Smooth muscle cell (in vitro differentiated cells): ENCODE measurements around the gene CAMKMT. TPM values are rescaled to one million over a fixed set of nuclear protein-coding genes. Genes with fewer than 3 reads are reported as not detected.

Experiments
- DNase-seq: peaks from one replicate; lab custom pipeline; 2025; ENCODE audit not compliant: unreplicated experiment; lab: John Stamatoyannopoulos, UW
- H2AFZ ChIP-seq: fragments of 200-600 bp; sonication (generic); 2 replicates; pipeline ENCODE4 v1.6.0; 2016; ENCODE audit warnings: antibody characterized with exemption, low read depth, mild to moderate bottlenecking
- H3F3A ChIP-seq: fragments of 200-600 bp; sonication (generic); 2 replicates; pipeline ENCODE4 v1.6.0; 2017; ENCODE audit warnings: antibody characterized with exemption, low read depth
- H3K27ac ChIP-seq: fragments of 200-600 bp; sonication (generic); 2 replicates; pipeline ENCODE4 v1.5.1; 2016; ENCODE audit warnings: low read depth, mild to moderate bottlenecking
- H3K27me3 ChIP-seq: fragments of 200-600 bp; sonication (generic); 2 replicates; pipeline ENCODE4 v1.6.1; 2016; ENCODE audit warnings: low read depth, mild to moderate bottlenecking
- H3K36me3 ChIP-seq: fragments of 200-600 bp; sonication (generic); 2 replicates; pipeline ENCODE4 v1.5.1; 2016; ENCODE audit warnings: low read depth
- H3K4me1 ChIP-seq: fragments of 200-600 bp; sonication (generic); 2 replicates; pipeline ENCODE4 v1.5.1; 2016; ENCODE audit warnings: low read depth
- H3K4me2 ChIP-seq: fragments of 200-600 bp; sonication (generic); 2 replicates; pipeline ENCODE4 v1.6.0; 2016; ENCODE audit warnings: mild to moderate bottlenecking
- H3K4me3 ChIP-seq: fragments of 200-600 bp; sonication (generic); 2 replicates; pipeline ENCODE4 v1.5.1; 2016; ENCODE audit warnings: mild to moderate bottlenecking
- H3K79me2 ChIP-seq: fragments of 200-600 bp; sonication (generic); 2 replicates; pipeline ENCODE4 v1.6.0; 2016; ENCODE audit warnings: low read depth, mild to moderate bottlenecking
- H3K9ac ChIP-seq: fragments of 200-600 bp; sonication (generic); 2 replicates; pipeline ENCODE4 v1.6.0; 2016; ENCODE audit warnings: low read depth
- H3K9me3 ChIP-seq: fragments of 200-600 bp; sonication (generic); replicated peaks from 2 replicates; pipeline ENCODE4 v1.5.1; 2016; ENCODE audit warnings: low read depth
- H4K20me1 ChIP-seq: fragments of 200-600 bp; sonication (generic); 2 replicates; pipeline ENCODE4 v1.6.0; 2016; ENCODE audit warnings: low read depth
- WGBS: methylation state at CpG from one replicate; pipeline ENCODE4 v1.1.7; 2016; ENCODE audit warnings: low lambda C conversion rate; 5-methylcytosine and 5-hydroxymethylcytosine counted together
- polyA plus RNA-seq: library from polyadenylated mRNA; unstranded; fragments of >200 nt; fragmentation: Nextera tagmentation; extraction: Ambion mirVana; gene quantifications from 2 replicates; pipeline ENCODE4 v1.2.1, GENCODE V29; 2016
- total RNA-seq: library from RNA; depleted of rRNA; stranded (reverse); fragments of >200 nt; gene quantifications from 2 replicates; pipeline ENCODE4 v1.2.3, GENCODE V29; 2014
- TF ChIP-seq, protein P1 (sequence below): fragments of 200-600 bp; sonication (generic); IDR thresholded peaks from 2 replicates; pipeline ENCODE4 v1.5.1; 2017; ENCODE audit warnings: borderline replicate concordance, mild to moderate bottlenecking, antibody characterized with exemption; ENCODE audit not compliant: insufficient read depth, poor library complexity, severe bottlenecking

CAMKMT gene
- total and polyA plus RNA-seq, 2 experiments from 2014 or later: 7.2 to 7.6 TPM

- WGBS: 84% methylated on average over 5 of the region's 5 CpGs
These were observed 310.2 kb downstream of the CAMKMT start for GRCh38 chr2:44671916-44672315.

GRCh38 chr2:44672431-44672830 is 310.7 kb downstream of the CAMKMT start:
- Histone ChIP-seq H3K36me3 (no peaks in the 10 kb centered on the region), H3K27ac (no peak overlapping the region), H3K27me3 (peaks cover 32% of the 10 kb centered on the region), H3K4me1 (peaks cover 26% of the 10 kb centered on the region), H3K9ac (no peak overlapping the region), H3K79me2 (no peaks in the 10 kb centered on the region), H3K4me3 (no peak overlapping the region), H4K20me1 (no peaks in the 10 kb centered on the region), H2AFZ (no peak overlapping the region), H3K4me2 (no peak overlapping the region), H3K9me3 (no peaks in the 10 kb centered on the region), H3F3A (no peaks in the 10 kb centered on the region)
- WGBS: 79% methylated on average over 1 of the region's 1 CpG
- no peak for DNase-seq
- TF ChIP-seq, protein P1, sequence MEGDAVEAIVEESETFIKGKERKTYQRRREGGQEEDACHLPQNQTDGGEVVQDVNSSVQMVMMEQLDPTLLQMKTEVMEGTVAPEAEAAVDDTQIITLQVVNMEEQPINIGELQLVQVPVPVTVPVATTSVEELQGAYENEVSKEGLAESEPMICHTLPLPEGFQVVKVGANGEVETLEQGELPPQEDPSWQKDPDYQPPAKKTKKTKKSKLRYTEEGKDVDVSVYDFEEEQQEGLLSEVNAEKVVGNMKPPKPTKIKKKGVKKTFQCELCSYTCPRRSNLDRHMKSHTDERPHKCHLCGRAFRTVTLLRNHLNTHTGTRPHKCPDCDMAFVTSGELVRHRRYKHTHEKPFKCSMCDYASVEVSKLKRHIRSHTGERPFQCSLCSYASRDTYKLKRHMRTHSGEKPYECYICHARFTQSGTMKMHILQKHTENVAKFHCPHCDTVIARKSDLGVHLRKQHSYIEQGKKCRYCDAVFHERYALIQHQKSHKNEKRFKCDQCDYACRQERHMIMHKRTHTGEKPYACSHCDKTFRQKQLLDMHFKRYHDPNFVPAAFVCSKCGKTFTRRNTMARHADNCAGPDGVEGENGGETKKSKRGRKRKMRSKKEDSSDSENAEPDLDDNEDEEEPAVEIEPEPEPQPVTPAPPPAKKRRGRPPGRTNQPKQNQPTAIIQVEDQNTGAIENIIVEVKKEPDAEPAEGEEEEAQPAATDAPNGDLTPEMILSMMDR: no peak

More at GRCh38 chr2:44671916-44672315, 310.2 kb downstream of the CAMKMT start:
- H3K27ac ChIP-seq: no peak overlapping the region
- H3F3A ChIP-seq: no peaks in the 10 kb centered on the region
- H3K27me3 ChIP-seq: peaks cover 32% of the 10 kb centered on the region
- no peaks in the 10 kb centered on the region for H3K36me3 ChIP-seq
- no peaks in the 10 kb centered on the region for H4K20me1 ChIP-seq
- no peak overlapping the region for H3K4me2 ChIP-seq
- no peaks in the 10 kb centered on the region for H3K9me3 ChIP-seq
- no peaks in the 10 kb centered on the region for H3K79me2 ChIP-seq
- no peak overlapping the region for H2AFZ ChIP-seq
- H3K9ac ChIP-seq: no peak overlapping the region
- TF ChIP-seq, protein P1: no peak
- DNase-seq: no peak
- peaks cover 26% of the 10 kb centered on the region for H3K4me1 ChIP-seq
- H3K4me3 ChIP-seq: no peak overlapping the region

- Histone ChIP-seq H3F3A (no peaks in the 10 kb centered on the region), H3K4me1 (peaks cover 28% of the 10 kb centered on the region), H3K27me3 (peaks cover 37% of the 10 kb centered on the region), H3K9ac (no peak overlapping the region), H3K4me3 (no peak overlapping the region), H3K36me3 (no peaks in the 10 kb centered on the region), H4K20me1 (no peaks in the 10 kb centered on the region), H3K4me2 (no peak overlapping the region), H3K27ac (no peak overlapping the region), H3K9me3 (no peaks in the 10 kb centered on the region), H2AFZ (no peak overlapping the region), H3K79me2 (no peaks in the 10 kb centered on the region)
- TF ChIP-seq, protein P1: no peak
- 11% methylated on average over 4 of the region's 4 CpGs for WGBS
- no peak for DNase-seq
These were observed 312.9 kb downstream of the CAMKMT start for GRCh38 chr2:44674473-44675284.

DNA sequence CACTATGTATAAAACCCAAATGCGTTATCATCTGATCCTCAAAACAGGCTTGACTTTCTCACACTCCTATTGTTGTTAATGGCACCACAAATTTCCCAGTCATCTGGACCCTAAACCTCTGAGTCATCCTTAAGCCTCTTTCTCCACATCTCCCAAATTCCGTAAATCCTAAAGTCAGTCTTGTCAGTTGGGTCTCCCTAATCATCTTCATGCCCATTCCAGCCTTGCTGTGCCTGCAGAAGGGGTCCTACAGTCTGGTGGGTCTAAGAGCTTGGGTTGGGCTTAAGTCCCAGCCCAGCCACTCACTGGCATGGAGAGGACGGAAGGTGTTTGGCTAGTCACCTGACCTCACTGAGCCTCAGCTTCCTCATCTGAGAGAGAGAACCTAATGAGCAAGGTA is 314.6 kb downstream of the CAMKMT start:
- Histone ChIP-seq H3K79me2 (no peaks in the 10 kb centered on the region), H3K36me3 (no peaks in the 10 kb centered on the region), H3K27me3 (peaks cover 37% of the 10 kb centered on the region), H3F3A (no peaks in the 10 kb centered on the region), H2AFZ (no peak overlapping the region), H3K27ac (no peak overlapping the region), H4K20me1 (no peaks in the 10 kb centered on the region), H3K9ac (no peak overlapping the region), H3K4me3 (no peak overlapping the region), H3K9me3 (no peaks in the 10 kb centered on the region), H3K4me1 (peaks cover 43% of the 10 kb centered on the region), H3K4me2 (no peak overlapping the region)
- no peak for DNase-seq
- TF ChIP-seq, protein P1: no peak
- WGBS: 75% methylated on average over 3 of the region's 3 CpGs
